ENCODE results near the gene PDE6G.
A peak's percentile ranks its signal among the peaks of the same experiment; 100 is the strongest.
"Not testable (repeated sequence)": the region's sequence is repeated elsewhere in the genome, so short reads cannot be mapped to it uniquely, and the experiment has no call there.

The PDE6G gene

GRCh38 chr17:81621494-81622130 is 34.7 kb downstream of the PDE6G start:
- no peak for DNase-seq

- DNase-seq = not testable (repeated sequence)
Observed at GRCh38 chr17:81618307-81618706, 38.0 kb downstream of the PDE6G start.

- DNase-seq = no peak
Observed at GRCh38 chr17:81616877-81617276, 39.5 kb downstream of the PDE6G start.

GRCh38 chr17:81615401-81615930 is 40.9 kb downstream of the PDE6G start:
- no peak for DNase-seq

GRCh38 chr17:81612172-81612970 is 44.0 kb downstream of the PDE6G start:
- no peak for DNase-seq

- DNase-seq = no peak
Observed at GRCh38 chr17:81609541-81610311, 46.6 kb downstream of the PDE6G start.

GRCh38 chr17:81608605-81609004 is 47.7 kb downstream of the PDE6G start:
- no peak for DNase-seq

GRCh38 chr17:81608082-81608481 is 48.3 kb downstream of the PDE6G start:
- DNase-seq = no peak

GRCh38 chr17:81607431-81607830 is 48.9 kb downstream of the PDE6G start:
- no peak for DNase-seq

- DNase-seq = no peak
Observed at GRCh38 chr17:81603846-81604610, 52.3 kb downstream of the PDE6G start.

- DNase-seq = peak; percentile 17
Observed at GRCh38 chr17:81601525-81602120, 54.7 kb downstream of the PDE6G start.

Measured in activated CD4-positive, alpha-beta T cell treated with anti-CD3 and anti-CD28 coated beads, Interleukin-2, amount 50 U/mL, for 1 hour (primary cell).